Peyer's patch (tissue), 4 donors: Measurements from ENCODE around the gene MAST4.

Experiments
- CTCF ChIP-seq, 6 experiments: fragments of 450-650 bp in 4 of 6; fragments of 200-600 bp in 2 of 6; sonication (generic) in 1 of 6; IDR thresholded peaks; one replicate each; pipeline ENCODE4 v1.5.1; 2017 to 2019; ENCODE audit warnings: antibody characterized with exemption in 6 of 6, mild to moderate bottlenecking in 3 of 6, moderate library complexity in 1 of 6
- POLR2A ChIP-seq, 2 donors: fragments of 450-650 bp; IDR thresholded peaks; one replicate each; pipeline ENCODE4 v1.5.1; 2017; ENCODE audit warnings: antibody characterized with exemption in 2 of 2, mild to moderate bottlenecking in 2 of 2, moderate library complexity in 2 of 2

GRCh38 chr5:66553368-66553912 is 42.8 kb upstream of the MAST4 start:
- TF ChIP-seq POLR2A (IDR thresholded peaks at IDR 0.05) (no peak), CTCF (IDR thresholded peaks at IDR 0.05) (no peak)
